AG04450 (cell line): Measurements from ENCODE around the gene BCL11A. TPM values are rescaled to one million over a fixed set of nuclear protein-coding genes. Genes with fewer than 3 reads are reported as not detected.

Experiments used
- CTCF ChIA-PET: fragments of 300-600, 350-600 bp; formaldehyde crosslinking; extraction: SDS; loops from one replicate; lab custom pipeline; 2022; ENCODE audit warnings: antibody characterized with exemption, inconsistent platforms; lab: Charles Lee
- POLR2A ChIA-PET: fragments of 350-600 bp; formaldehyde crosslinking; extraction: SDS; loops from one replicate; lab custom pipeline; 2021; ENCODE audit warnings: antibody characterized with exemption, inconsistent platforms; lab: Yijun Ruan, JAX
- DNase-seq: peaks from one replicate; pipeline ENCODE4 v3.0.0-alpha.2; 2011; ENCODE audit warnings: low read depth, low spot score
- H3K27ac ChIP-seq: one replicate; pipeline ENCODE4 v1.5.1; 2012; ENCODE audit warnings: low read depth, low read length, control low read depth
- H3K27me3 ChIP-seq: one replicate; pipeline ENCODE4 v1.6.0; 2012; ENCODE audit warnings: low read length; ENCODE audit not compliant: control insufficient read depth, insufficient read depth
- H3K4me3 ChIP-seq: 2 replicates; pipeline ENCODE4 v1.5.1; 2011; ENCODE audit warnings: mild to moderate bottlenecking, low read depth, low read length, control low read depth
- H3K9me3 ChIP-seq: 2 replicates; pipeline ENCODE4 v1.5.1; 2012; ENCODE audit warnings: low read length; ENCODE audit not compliant: control insufficient read depth, insufficient read depth
- polyA plus RNA-seq: library from polyadenylated mRNA; depleted of rRNA; stranded (reverse); fragments of >200 nt; gene quantifications from 2 replicates; pipeline ENCODE4 v1.2.3, GENCODE V29; 2011
- TF ChIP-seq, protein P1 (sequence below): IDR thresholded peaks from 2 replicates; pipeline ENCODE4 v1.5.1; 2011; ENCODE audit warnings: low read depth, low read length, control low read depth, inconsistent platforms

BCL11A gene
- polyA plus RNA-seq, 1 experiment: 1.1 TPM

DNA sequence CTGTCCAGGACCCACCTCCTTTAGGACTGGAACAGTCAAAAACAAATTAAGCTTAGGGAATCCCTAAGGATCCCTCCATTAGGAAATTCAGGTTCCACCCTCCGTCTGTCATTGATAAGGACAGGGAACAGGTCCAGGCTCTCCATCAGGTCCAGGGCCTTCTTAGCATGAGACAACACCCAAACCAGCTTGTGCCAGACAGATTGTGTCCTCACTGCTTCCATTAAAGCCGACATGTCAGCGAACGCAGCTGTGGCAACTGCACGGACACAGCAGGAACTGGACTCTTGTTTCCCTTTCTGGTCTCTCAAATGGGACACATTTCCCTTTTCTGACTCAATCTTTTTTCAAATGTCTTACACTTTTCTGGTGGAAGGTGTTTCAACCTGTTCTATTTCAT is 81.4 kb downstream of the BCL11A start:
- Histone ChIP-seq H3K27ac (no peak overlapping the region), H3K9me3 (no peaks in the 10 kb centered on the region), H3K4me3 (no peak overlapping the region), H3K27me3 (no peaks in the 10 kb centered on the region)
- no peak for DNase-seq
- ChIA-PET CTCF (no interaction called here), POLR2A (no interaction called here)
- TF ChIP-seq, protein P1, sequence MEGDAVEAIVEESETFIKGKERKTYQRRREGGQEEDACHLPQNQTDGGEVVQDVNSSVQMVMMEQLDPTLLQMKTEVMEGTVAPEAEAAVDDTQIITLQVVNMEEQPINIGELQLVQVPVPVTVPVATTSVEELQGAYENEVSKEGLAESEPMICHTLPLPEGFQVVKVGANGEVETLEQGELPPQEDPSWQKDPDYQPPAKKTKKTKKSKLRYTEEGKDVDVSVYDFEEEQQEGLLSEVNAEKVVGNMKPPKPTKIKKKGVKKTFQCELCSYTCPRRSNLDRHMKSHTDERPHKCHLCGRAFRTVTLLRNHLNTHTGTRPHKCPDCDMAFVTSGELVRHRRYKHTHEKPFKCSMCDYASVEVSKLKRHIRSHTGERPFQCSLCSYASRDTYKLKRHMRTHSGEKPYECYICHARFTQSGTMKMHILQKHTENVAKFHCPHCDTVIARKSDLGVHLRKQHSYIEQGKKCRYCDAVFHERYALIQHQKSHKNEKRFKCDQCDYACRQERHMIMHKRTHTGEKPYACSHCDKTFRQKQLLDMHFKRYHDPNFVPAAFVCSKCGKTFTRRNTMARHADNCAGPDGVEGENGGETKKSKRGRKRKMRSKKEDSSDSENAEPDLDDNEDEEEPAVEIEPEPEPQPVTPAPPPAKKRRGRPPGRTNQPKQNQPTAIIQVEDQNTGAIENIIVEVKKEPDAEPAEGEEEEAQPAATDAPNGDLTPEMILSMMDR: no peak

DNA sequence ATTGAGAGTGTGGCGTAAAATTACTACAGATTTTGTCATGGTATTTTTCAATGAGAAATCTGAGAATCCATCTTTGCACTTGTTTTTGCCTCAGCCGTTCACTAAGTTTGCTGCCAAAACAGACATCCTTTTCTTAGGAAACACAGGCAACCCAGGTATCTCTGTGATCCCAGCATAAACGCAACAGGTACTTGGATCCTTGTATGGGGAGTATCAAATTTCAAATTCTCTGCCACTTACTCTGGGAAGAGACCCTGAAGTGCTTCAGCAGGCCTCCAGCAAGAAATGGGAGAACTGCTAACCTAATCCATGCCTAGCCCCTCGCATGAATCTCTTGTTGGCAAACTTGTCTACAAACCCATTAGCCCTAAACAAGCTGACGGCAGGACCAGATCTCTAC is 83.1 kb downstream of the BCL11A start:
- H3K27ac ChIP-seq: no peak overlapping the region
- no peak overlapping the region for H3K4me3 ChIP-seq
- ChIA-PET POLR2A (no interaction called here), CTCF (no interaction called here)
- no peaks in the 10 kb centered on the region for H3K9me3 ChIP-seq
- H3K27me3 ChIP-seq: no peaks in the 10 kb centered on the region
- TF ChIP-seq, protein P1: no peak
- no peak for DNase-seq

DNA sequence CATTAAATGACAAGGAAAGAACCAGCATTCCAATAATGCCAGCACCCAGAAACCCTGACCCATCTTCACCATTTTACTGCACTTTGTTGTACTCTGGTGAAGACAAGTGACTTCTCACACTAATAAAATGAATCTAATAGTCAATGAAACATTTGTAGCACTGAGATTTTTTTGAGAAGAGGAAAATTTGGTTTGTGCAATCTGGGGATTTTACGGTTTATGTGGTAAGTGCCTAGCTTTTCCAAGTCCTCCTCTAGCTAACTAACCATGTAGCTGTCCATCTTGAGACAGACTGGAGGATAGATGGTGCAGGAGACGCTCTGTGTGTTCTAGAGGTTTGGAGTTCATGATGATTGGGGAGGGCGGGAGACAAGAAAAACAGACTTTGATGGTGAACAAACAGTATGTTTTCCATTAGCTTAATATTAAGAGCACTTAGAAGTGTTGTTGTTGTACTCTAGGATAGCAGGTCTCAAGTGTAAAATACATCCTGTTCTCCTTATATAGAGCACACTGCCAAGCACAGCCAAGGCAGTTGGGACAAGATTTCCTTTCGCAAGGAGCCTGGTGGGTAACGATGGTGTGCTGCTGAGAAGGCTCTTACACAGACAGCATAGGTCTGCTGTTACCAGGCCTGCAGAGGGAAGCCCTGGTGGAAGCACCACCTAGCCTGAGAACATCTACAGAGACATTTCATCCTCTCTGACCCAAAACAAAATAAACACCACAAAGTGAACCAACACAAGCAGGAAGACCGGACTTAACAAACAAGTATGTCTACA is 83.7 kb downstream of the BCL11A start:
- no peak overlapping the region for H3K4me3 ChIP-seq
- ChIA-PET CTCF (interaction anchor here (0.6 kb wide), 1 partner anchor 9 kb away, joined by 6 read pairs; no protein-coding TSS in a partner anchor), POLR2A (no interaction called here)
- no peak for DNase-seq
- H3K9me3 ChIP-seq: no peaks in the 10 kb centered on the region
- no peak overlapping the region for H3K27ac ChIP-seq
- H3K27me3 ChIP-seq: no peaks in the 10 kb centered on the region
- TF ChIP-seq, protein P1: no peak

DNA sequence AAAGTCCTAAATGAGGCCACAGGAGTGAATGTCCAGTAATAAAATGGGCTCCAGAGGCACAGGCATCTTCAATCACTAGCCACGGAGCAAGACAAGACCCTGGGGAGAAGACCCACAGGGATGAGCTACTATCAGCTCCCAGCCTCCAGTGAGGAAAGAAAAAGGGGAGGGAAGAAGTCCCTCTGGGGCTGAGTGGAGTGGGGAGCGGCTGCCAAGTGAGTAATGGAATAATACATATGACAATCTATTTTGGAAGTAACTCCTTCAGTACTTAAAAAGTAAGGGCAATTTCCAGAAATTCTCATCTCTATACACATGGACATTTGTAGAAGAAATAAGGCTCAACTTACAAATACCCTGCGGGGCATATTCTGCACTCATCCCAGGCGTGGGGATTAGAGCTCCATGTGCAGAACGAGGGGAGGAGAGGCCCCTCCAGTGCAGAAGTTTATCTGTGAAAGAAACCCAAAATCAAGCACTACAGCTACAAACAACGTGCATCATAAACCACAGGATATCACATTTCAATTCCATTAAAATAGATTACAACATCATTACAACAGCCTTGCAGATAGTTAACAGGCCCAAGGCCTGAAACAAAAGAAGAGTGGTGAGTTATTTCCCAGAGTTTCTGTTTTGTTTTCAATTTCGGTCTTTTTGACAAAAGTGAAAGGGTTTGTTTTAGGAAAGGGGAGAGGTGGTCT is 84.9 kb downstream of the BCL11A start:
- no peaks in the 10 kb centered on the region for H3K9me3 ChIP-seq
- CTCF ChIA-PET: no interaction called here
- no peaks in the 10 kb centered on the region for H3K27me3 ChIP-seq
- H3K27ac ChIP-seq: peak overlapping the region; percentile 11
- TF ChIP-seq, protein P1: no peak
- H3K4me3 ChIP-seq: no peak overlapping the region
- no peak for DNase-seq
- POLR2A ChIA-PET: no interaction called here

DNA sequence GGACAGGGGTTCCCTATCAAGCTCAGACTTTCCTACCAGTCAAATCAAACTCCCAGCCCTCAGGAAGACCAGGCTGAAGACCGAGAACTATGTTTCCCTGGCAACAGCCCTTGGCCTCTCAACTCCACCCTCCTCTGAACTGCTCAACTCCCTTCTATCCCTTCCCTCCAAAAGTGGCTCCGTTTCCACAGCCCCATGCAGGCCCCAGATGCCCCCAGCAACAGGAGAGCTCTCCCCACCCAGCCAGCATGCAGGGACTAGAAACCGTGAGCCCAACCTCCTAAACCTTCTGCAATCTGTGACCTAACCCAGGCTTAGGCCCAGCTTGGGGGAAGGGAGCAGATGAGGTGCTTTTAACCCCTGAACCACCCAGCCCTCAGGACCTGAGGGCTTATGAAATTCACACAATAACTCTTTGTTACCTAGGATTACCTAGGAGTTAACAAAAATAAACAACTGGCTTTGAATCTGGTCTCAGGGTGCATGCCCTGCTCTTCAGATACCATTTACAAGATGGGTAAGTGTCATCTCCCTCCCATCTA is 87.2 kb downstream of the BCL11A start:
- TF ChIP-seq, protein P1: no peak
- H3K27me3 ChIP-seq: no peaks in the 10 kb centered on the region
- H3K27ac ChIP-seq: no peak overlapping the region
- CTCF ChIA-PET: interaction anchor here (0.7 to 1.0 kb wide), 2 partner anchors 17 to 31 kb away, joined by 3 to 4 read pairs; no protein-coding TSS in a partner anchor
- no peak for DNase-seq
- H3K4me3 ChIP-seq: no peak overlapping the region
- peaks cover 6% of the 10 kb centered on the region; the same call in 1 of the 2 replicates for H3K9me3 ChIP-seq
- POLR2A ChIA-PET: no interaction called here
